ENCODE measurements around the gene SNX3. TPM values are rescaled to one million over a fixed set of nuclear protein-coding genes. Genes with fewer than 3 reads are reported as not detected.

The SNX3 gene
- total RNA-seq, 1 donor from 2014 or later, result 122 TPM

DNA sequence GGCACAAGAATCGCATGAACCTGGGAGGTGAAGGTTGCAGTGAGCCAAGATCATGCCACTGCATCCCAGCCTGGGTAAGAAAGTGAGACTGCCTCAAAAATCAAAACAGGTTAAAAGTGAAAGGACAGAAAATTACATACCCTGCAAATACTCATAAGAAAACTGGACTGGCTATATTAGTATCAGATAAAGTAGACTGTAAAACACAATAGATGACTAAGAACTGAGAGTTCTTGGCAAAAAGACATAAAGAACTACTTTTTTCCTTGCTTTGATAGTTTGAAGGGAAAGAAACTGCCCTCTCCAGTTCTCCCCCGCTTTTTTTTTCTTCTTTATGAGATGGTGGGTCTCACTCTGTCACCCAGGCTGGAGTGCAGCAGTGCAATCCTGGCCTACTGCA, 17.0 kb downstream of the SNX3 start:
- Histone ChIP-seq H3K27ac (no peak overlapping the region), H3F3A (ENCODE audit: low read depth) (peaks cover 26% of the 10 kb centered on the region), H3K9me3 (ENCODE audit: low read depth) (no peaks in the 10 kb centered on the region), H3K79me2 (ENCODE audit: low read depth) (peaks cover 41% of the 10 kb centered on the region), H3K9ac (no peak overlapping the region), H3K27me3 (no peaks in the 10 kb centered on the region), H2AFZ (replicated peaks) (no peak overlapping the region), H3K36me3 (no peaks in the 10 kb centered on the region), H4K20me1 (ENCODE audit: low read depth) (peaks cover 10% of the 10 kb centered on the region), H3K4me2 (no peak overlapping the region), H3K4me3 (no peak overlapping the region), H3K4me1 (peaks cover 5% of the 10 kb centered on the region)
- Mint-ChIP-seq H3K27ac (no peak overlapping the region), H3K4me3 (no peak overlapping the region), H3K36me3 (peaks cover 43% of the 10 kb centered on the region), H3K27me3 (ENCODE audit: insufficient read depth, low read depth) (no peaks in the 10 kb centered on the region), H3K9me3 (peaks cover 25% of the 10 kb centered on the region), H3K4me1 (peaks cover 6% of the 10 kb centered on the region)
- TF ChIP-seq, protein P1, sequence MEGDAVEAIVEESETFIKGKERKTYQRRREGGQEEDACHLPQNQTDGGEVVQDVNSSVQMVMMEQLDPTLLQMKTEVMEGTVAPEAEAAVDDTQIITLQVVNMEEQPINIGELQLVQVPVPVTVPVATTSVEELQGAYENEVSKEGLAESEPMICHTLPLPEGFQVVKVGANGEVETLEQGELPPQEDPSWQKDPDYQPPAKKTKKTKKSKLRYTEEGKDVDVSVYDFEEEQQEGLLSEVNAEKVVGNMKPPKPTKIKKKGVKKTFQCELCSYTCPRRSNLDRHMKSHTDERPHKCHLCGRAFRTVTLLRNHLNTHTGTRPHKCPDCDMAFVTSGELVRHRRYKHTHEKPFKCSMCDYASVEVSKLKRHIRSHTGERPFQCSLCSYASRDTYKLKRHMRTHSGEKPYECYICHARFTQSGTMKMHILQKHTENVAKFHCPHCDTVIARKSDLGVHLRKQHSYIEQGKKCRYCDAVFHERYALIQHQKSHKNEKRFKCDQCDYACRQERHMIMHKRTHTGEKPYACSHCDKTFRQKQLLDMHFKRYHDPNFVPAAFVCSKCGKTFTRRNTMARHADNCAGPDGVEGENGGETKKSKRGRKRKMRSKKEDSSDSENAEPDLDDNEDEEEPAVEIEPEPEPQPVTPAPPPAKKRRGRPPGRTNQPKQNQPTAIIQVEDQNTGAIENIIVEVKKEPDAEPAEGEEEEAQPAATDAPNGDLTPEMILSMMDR (IDR thresholded peaks at IDR 0.05), result no peak
- TF ChIP-seq EZH2phosphoT487 (IDR thresholded peaks at IDR 0.05) (no peak), EZH2 (IDR thresholded peaks at IDR 0.05) (no peak)
- DNase-seq (ENCODE audit: low spot score), result no peak

DNA sequence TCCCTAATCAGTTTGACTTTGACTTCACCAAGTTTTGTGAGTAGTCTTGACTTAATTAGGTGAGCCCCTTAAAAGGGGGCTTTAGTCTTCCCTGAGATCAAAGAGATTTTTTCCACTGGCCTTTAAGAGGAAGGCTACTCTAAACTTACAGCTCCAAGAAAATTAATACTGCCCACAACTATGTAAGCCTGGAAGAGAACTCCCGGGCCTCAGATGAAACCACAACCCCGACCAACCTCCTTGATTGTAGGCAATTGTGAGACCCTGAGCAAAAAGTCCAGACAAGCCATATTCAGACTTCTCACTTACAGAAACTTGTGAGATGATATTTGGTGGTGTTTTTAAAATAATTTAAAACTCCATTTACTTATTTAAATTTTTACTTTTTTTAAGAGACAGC, 18.1 kb downstream of the SNX3 start:
- peaks cover 6% of the 10 kb centered on the region for H4K20me1 ChIP-seq (ENCODE audit: low read depth)
- H3F3A ChIP-seq (ENCODE audit: low read depth), result peaks cover 26% of the 10 kb centered on the region
- H3K27me3 ChIP-seq, result no peaks in the 10 kb centered on the region
- H3K36me3 ChIP-seq, result no peaks in the 10 kb centered on the region
- H3K27me3 Mint-ChIP-seq (ENCODE audit: insufficient read depth, low read depth), result no peaks in the 10 kb centered on the region
- H3K36me3 Mint-ChIP-seq, result peaks cover 41% of the 10 kb centered on the region
- H3K4me1 ChIP-seq, result peaks cover 5% of the 10 kb centered on the region
- peaks cover 25% of the 10 kb centered on the region for H3K9me3 Mint-ChIP-seq
- no peak overlapping the region for H2AFZ ChIP-seq (replicated peaks)
- TF ChIP-seq, protein P1 (IDR thresholded peaks at IDR 0.05), result no peak
- TF ChIP-seq EZH2 (IDR thresholded peaks at IDR 0.05), result no peak
- no peak for TF ChIP-seq EZH2phosphoT487 (IDR thresholded peaks at IDR 0.05)
- H3K4me3 ChIP-seq, result no peak overlapping the region
- no peak overlapping the region for H3K27ac Mint-ChIP-seq
- H3K4me2 ChIP-seq, result no peak overlapping the region
- peak overlapping the region; percentile 36 for H3K27ac ChIP-seq
- H3K4me1 Mint-ChIP-seq, result peaks cover 6% of the 10 kb centered on the region
- no peak for DNase-seq (ENCODE audit: low spot score)
- no peaks in the 10 kb centered on the region for H3K9me3 ChIP-seq (ENCODE audit: low read depth)
- no peak overlapping the region for H3K4me3 Mint-ChIP-seq
- no peak overlapping the region for H3K9ac ChIP-seq
- peaks cover 32% of the 10 kb centered on the region for H3K79me2 ChIP-seq (ENCODE audit: low read depth)

DNA sequence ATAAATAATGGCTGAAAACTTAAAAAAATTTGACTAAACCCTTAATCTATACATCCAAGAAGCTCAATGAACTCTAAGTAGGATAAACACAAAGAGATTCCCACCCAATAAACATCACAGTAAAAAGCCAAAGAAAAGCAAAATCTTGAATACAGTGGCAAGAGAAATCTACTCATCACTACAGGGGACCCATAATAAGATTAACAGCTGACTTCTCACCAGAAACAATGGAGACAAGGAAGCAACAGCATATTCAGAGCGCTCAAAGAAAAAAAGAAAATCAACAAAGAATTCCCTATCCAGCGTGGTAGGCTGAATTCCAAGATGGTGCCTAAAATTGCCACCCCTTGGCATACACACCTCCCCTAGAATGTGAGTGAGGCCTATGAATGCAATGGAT, 18.6 kb downstream of the SNX3 start:
- Histone ChIP-seq H3K4me3 (no peak overlapping the region), H3K4me1 (peaks cover 5% of the 10 kb centered on the region), H3K9ac (no peak overlapping the region), H3K27ac (no peak overlapping the region), H3K27me3 (no peaks in the 10 kb centered on the region), H3F3A (ENCODE audit: low read depth) (peaks cover 26% of the 10 kb centered on the region), H3K36me3 (no peaks in the 10 kb centered on the region), H3K9me3 (ENCODE audit: low read depth) (no peaks in the 10 kb centered on the region), H4K20me1 (ENCODE audit: low read depth) (peaks cover 6% of the 10 kb centered on the region), H3K79me2 (ENCODE audit: low read depth) (peaks cover 32% of the 10 kb centered on the region), H2AFZ (replicated peaks) (no peak overlapping the region), H3K4me2 (no peak overlapping the region)
- no peak overlapping the region for H3K27ac Mint-ChIP-seq
- H3K36me3 Mint-ChIP-seq, result peaks cover 41% of the 10 kb centered on the region
- DNase-seq (ENCODE audit: low spot score), result peak; percentile 41
- TF ChIP-seq EZH2 (IDR thresholded peaks at IDR 0.05), result no peak
- TF ChIP-seq, protein P1 (IDR thresholded peaks at IDR 0.05), result no peak
- TF ChIP-seq EZH2phosphoT487 (IDR thresholded peaks at IDR 0.05), result no peak
- peaks cover 25% of the 10 kb centered on the region for H3K9me3 Mint-ChIP-seq
- no peak overlapping the region for H3K4me3 Mint-ChIP-seq
- peaks cover 6% of the 10 kb centered on the region for H3K4me1 Mint-ChIP-seq
- H3K27me3 Mint-ChIP-seq (ENCODE audit: insufficient read depth, low read depth), result no peaks in the 10 kb centered on the region

Measured in neural progenitor cell (in vitro differentiated cells).